GM19463 (cell line): ENCODE results near the gene ATXN10.
"Not testable (repeated sequence)": the region's sequence is repeated elsewhere in the genome, so short reads cannot be mapped to it uniquely, and the experiment has no call there.

ENCODE experiments used
- ATAC-seq: cut with Tn5 transposase; IDR thresholded peaks from one replicate; pipeline ENCODE4 v1.9.1; 2021; ENCODE audit warnings: mild to moderate bottlenecking, moderate library complexity; ENCODE audit not compliant: unreplicated experiment

The ATXN10 gene

DNA sequence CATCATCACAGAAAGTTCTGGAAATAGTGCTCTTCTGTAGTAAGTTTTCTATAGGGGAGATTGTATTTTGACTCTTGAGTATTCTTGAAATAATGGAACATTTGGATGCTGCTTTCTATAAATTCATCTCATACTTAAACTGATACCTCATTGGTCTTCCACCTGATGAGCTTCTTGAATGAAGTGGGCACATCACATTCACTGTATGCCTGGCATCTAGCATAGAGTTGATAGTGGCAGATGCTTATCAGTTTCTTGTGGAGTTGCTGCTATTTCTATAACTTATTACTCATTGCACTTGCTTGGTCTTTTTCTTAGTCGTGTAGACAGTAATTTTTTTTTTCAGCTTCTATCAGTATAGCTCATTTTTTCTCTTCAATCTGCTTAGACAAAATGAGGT lies 5.4 kb downstream of the ATXN10 start:
- ATAC-seq, result no peak

DNA sequence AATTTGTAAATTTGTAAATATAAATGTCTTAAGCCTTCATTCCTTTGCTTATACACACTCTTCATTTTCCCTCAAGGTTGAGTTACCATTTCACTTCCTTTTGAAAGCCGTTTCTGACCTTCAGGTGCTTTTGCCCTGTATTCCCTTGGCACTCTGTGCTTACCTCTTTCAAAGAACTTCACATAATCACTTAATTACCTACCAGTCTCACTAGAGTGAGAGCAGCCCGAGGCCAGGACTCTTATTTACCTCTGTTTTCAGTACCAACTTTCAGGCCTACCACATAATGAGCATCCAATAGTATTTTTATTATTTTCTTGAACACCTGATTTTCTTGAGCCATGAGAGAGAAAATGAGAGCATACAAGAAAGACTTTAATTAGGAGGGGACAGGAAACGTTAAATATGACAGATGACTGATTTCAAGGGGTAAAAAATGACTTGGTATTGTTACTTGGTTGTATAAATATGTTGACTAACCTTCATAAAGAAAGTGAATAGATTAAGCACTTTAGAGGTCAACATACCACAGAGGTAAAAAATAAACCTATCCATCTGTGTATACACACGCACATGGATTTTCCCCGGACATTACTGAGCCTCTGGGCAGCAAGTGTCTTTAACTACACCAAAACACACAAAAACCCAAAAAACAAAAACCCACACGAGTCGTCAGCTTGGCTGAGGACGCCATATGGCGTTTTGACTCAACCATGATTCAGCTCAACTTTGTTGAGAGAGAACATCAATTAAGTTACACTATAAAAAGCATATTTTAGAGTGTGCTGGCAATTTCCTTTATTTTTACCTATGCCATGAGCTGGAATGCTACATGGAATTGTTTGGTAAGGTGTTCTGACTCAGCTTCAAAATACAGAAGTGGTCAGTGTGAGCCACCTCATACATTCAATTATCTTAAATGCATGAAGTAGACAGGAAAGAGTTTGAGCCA lies 7.6 kb downstream of the ATXN10 start:
- ATAC-seq, result no peak

DNA sequence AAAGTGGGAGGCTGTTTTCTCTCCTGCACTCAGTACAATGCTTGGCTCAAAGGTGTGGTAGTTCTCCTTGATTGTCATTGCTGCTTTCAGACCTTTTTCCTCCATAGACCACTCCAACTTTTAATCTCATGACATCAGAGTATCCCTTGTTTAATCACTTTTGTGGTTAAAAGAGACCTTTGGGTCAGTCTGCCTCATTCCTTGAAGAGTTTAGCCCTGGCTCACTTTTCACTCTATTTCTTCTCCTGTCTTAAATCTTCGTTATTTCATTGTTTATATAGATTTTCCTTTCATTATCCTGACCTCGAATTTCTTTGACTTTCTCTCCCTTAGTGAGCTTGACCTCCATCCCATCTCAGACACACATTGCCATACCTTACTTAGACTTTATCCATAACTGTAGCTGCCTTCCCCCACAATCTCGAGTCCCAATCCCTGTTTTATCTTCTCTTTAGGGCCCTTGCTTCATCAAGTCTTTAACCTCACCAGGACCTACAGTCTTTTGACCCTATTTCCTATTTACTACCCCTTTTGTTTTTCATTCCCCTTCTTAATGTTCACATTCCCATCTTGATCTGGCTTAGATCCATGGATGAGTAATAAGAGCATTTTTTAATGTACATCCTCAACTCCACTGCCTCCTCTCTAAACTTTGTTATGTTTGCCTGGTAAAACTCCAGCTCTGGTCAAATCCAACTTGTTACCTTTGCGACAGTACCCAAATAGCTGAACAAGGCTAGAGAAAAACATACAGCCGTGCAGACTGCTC lies 9.5 kb downstream of the ATXN10 start:
- ATAC-seq, result no peak

DNA sequence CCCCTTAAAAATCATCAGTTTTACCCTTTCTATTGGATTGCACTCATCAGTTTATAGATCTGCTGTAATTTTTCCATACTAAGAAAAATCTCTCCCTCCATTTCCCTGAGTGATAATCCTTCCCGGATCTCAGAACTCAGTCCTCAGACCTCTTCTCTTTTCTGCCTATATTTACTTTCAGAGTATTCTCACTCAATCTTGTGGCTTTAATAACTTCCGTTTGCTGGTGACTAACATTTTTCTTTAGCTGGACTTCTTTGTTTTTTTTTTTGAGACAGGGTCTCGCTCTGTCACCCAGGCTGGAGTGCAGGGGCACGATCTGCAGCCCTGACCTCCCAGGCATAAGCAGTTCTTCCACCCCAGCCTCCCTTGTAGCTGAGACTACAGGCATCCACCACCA lies 10.4 kb downstream of the ATXN10 start:
- no peak for ATAC-seq

DNA sequence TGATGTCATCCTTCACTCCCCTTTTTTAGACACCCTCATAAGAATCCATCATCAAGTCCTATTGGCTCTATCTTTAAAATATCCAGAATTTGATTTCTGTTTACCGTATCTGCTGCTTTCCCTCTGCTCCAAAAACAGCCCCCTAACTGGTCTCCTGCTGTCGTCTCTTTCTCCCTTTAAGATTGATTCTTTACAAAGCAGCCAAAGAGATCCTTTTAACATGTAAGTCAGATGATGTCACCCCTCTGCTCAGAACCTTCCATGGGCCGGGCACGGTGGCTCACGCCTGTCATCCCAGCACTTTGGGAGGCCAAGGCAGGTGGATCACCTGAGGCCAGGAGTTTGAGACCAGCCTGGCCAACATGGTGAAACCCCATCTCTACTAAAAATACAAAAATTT lies 11.1 kb downstream of the ATXN10 start:
- not testable (repeated sequence) for ATAC-seq

DNA sequence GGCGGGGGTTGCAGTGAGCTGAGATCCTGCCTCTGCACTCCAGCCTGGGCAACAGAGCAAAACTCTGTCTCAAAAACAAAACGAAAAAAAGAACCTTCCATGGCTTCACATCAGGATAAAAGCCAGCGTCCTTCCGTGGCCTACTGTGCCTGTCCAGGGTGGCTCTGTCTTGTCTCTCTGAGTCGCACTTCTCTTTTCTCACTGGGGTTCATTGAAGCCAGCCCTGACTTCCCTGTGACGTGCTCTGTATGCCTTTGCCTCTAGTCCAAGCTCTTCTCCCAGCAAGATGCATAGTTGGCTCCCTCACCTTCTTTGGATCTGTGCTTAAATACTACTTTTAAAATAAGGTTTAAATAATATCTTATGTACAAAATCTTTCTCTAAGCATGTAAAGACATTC lies 11.6 kb downstream of the ATXN10 start:
- ATAC-seq, result no peak

DNA sequence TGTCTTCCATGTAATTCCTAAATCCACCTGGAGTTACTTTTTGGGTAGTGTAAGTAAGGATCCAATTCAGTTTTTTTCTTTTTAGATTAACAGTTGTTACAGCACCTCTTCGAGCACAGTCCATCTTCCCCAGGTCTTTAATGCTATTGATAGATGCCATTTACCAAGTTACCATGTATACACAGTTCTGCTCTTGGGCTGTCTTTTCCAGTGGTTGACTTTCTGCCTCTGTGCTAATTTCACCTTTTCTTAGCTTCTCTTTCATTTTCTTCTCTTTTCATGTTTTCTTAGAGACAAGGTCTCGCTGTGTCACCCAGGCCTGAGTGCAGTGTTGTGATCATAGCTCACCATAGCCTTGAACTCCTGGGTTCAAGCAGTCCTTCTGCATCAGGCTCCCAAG lies 12.0 kb downstream of the ATXN10 start:
- ATAC-seq, result no peak

DNA sequence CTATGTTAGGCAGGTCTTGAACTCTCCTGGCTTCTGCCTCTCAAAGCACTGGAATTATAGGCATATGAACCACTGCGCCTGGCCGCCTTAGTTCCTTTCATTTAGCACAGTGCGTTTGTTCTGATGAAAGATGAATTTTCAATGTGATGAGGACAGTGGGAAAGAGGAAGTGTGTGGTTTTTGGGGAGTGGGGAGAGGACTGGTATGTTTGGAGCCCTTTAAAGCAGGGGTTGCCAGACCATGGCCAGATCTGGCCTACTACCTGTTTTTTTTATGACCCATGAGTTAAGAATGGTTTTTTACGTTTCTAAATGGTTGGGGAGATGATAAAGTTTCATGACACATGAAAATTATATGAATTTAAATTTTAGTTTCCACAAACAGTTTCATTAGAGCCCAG lies 12.5 kb downstream of the ATXN10 start:
- no peak for ATAC-seq

DNA sequence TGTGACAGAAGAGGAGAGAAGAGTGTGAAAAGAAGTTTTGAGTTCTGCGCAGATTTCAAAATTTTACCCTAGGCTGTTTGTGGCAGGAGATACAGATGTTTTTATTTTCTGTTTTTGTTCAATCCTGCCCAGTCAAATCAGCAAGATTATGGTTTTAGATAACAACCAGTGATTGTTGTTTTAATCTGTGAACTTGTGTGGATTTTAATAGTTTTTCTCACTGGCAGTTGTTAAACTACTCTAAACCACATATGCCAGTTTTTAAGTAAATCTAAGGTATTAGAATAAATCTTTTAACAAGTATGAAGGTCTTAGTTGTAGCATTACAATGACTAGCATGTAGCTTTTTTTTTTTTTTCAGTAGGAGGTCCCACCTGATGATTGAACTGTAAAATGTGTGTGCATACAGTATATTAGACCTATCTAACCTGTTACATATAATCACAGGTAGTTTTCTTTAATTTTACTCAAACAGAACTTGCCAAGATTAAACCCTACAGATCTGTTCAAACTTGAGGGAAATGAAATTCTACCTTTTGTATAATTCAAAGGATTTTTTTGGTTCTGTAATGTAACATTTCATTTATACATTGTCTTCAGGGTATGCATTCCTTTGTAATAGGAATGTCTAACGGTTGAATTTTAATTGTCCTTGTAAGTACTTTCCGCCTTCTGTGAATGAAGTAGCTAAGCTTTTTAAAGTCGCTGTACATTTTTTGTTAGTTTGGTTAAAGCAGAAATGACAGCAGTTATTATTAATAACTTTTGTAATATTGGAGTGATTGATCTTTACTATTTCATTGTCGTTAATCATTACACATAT lies 13.3 kb downstream of the ATXN10 start:
- ATAC-seq, result no peak

DNA sequence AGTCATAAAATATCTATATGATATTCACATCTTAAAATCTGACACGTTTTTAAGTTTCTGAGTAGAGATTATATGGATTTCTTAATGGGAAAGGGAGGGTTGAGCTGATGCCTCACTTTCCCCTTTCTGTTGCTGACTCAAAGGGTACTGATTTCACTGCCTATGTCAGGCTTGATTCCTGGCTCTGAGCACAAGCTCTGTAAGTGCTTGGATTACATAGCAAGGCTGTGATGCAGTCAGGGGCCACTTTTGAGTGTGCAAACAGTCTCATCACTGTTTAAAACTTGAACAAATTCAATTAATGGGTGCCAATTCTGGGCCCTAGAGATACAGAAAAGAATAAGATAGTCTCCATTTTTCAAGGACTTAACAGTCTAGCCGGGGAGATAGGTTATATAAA lies 14.4 kb downstream of the ATXN10 start:
- no peak for ATAC-seq

DNA sequence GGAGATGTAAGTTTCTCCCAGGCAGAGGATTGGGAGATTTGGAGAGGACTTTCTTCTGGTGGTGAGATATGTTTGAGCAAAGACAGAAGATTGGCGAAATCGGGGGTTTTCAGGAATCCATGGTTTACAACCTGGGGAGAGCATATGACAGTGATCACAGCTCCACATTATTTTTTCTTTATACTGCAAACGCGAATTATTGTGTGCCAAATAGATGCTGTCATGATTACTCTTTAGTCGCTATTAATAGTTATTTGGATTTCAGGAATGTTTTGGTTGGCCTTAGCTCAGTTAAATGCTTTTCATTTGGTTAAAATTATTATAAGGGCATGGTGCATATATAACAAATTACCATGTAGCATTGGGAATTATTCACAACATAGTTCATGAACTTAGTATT lies 15.2 kb downstream of the ATXN10 start:
- no peak for ATAC-seq

DNA sequence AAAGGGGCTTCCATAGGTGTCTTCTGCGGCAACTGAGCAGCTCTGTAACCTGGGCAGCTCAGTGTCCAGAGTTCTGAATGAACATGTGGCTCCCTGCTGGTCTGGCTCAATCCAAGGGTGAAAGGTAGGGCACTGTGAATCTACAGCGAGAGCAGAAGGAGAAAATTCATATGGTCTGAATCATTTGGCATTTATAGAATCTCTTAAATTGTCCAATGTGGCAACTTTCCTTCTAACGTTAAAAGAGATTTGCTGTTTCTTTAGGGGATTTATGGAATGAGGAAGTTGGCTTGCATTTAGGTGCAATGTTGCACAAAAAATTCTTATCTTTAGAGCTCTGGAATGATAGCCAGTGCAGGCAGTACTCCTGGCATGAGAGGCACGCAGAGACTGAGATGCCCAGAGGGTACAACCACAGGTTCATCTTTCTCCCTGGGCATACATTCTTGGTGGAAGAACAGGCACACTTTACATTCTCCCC lies 17.0 kb downstream of the ATXN10 start:
- ATAC-seq, result no peak

DNA sequence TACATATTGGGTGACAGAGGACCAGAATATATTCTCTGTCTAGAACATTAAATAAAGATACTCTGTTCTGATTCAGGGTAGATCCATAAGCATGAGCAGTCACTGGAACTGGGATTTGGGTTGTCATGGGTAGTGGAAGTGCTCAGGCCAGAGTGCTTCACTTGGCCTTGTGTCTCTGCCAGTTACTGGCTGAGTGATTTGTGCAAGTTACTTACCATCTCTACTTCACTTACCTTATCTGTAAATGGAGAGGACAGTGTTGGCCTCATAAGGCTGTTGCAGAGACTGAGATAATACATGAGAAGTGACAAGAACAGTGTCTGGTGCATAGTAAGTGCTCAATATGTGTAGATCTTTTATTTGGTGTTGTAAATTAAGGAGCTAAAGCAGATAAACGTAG lies 17.6 kb downstream of the ATXN10 start:
- ATAC-seq, result no peak

DNA sequence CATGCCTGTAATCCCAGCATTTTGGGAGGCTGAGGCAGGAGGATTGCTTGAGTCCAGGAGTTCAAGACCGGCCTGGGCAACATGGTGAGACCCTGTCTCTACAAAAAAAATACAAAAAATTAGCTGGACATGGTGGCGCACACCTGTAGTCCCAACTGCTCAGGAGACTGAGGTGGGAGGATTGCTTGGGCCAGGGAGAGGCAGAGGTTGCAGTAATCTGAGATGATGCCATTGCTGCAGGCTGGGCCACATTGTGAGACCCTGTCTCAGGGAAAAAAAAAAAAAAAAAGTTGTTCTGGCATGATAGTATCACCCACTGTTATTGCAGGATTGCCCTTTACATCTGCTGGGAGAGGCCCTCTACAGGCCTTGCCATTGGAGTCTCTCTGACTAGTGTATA lies 18.4 kb downstream of the ATXN10 start:
- no peak for ATAC-seq

DNA sequence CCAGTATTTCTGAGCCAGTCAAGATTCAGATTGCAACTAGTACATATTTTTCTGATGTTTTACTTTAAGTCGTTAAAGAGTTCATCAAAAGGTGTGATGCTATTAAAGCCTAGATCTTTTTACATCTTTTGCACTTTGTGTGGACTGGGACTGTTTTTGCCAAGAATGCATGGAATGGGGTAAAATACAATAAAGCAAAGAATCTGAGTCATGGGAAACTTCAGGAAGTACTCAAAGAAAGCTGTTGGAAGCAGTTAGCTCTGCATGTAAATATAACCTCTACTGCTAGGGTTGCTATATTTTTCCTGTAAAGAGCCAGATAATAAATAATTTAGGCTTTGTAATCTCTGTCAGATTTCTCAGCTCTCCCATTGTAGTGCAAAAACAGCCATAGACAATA lies 20.9 kb downstream of the ATXN10 start:
- ATAC-seq, result no peak

DNA sequence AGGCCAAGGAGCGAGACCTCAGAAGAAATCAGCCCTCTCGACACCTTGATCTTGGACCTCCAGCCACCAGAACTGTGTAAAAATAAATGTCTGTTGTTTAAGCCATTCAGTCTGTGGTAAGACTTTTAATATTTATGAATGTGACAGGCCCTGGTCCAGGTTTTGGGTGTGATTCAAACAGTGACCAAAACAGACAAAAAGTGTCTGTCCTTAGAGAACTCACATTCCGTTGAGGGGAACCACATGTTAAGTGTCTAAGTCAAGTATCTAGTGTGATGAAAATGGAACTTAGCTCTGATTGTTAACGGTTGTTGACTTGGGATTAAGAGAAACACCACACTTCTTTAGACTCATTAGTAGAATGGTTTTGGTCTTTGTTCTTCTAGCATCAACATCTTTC lies 22.2 kb downstream of the ATXN10 start:
- no peak for ATAC-seq

DNA sequence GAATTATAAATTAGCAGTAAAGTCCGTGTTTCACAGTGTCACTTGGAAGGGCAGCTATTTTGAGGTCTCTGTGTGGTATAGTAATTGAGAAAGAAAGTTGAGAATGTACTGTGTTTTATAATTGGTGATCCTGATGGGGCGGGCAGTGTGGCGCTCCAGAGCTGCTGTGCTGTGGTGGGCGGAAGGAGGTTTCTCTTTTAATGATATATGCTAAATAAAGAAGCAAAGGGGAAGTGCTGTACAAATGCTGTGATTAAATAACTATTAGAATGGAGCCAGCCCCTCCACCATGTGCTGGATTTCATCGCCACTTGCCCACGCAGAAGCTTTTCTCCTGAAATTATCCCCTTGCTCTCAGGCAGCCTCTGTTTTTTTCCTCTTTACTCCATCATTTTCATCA lies 24.6 kb downstream of the ATXN10 start:
- ATAC-seq, result no peak

DNA sequence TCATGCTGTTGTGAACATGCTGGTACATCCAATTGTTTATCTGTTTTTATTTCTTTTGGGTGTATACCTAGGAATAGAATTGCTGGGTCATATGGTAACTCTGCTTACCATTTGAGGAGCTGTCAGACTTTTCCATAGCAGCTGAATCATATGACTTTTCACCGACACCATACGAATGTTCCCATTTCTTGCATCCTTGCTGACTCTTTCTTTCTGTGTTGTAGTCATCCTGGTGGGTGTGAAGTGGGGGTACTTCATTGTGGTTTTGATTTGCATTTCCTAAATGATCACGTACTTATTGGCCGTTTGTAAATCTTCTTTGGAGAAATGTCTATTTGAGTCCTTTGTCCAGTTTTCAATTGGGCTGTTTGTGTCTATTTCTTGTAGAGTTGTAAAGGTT lies 26.5 kb downstream of the ATXN10 start:
- no peak for ATAC-seq

DNA sequence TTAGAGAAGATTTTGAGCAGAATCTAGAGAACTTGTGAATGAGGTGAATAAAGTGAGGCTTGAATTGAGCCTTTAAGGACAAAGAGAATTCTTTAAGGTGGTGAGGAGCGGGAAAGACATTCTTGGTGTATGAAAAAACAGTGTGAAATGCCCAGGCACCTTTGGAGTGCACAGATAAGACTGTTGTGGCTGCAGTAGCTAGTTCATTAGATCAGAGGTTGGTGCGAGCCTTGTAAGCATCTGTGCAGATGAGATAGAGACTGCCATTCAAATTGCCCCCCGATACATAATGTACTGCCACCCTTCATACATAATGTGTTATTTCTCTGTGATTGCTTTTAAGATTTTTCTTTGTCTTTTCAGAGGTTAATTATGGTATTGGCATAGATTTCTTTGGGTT lies 31.3 kb downstream of the ATXN10 start:
- no peak for ATAC-seq

DNA sequence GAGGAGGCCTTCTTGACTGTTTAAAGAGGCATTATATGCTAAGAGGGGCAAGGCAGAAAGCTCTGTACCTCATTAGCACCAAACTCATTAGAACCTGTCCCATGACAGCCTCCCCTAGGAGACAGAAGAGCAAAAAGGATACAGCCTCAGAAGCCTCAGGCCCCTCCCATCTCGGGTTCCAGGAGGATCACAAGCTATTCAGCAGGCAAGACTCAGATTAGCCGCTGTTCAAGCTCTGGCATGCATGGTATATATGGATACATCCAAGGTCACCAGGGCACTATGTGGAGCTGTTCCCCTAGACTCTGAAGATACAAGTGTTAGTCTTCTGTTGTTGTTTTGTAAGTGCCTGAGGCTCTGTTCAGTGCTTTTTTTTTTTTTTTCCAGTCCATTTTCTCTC lies 32.1 kb downstream of the ATXN10 start:
- no peak for ATAC-seq

DNA sequence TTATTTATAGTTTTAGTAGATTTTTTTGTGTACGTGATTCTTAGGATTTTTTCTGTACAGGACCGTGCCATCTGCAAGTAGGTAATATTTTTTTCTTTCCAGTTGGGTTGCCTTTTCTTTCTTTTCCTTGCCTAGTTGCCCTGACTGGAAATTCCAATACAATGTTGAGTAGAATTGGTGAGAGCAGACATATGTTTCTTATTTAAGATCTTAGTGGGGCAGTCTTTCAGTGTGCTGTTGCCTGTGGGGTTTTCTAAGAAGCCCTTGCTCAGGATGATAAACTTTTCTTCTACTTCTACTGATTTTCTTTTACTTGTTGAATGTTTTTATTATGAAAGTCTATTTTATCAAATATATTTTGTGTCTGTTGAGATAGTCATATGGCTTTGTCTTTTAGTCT lies 33.0 kb downstream of the ATXN10 start:
- no peak for ATAC-seq
